ENCODE measurements around the gene ASCC1. TPM values are rescaled to one million over a fixed set of nuclear protein-coding genes. Genes with fewer than 3 reads are reported as not detected.

Gene ASCC1
- total and polyA plus RNA-seq, 2 experiments from 2014 or later: 13.7 to 37.2 TPM

GRCh38 chr10:72105098-72105475, 111.0 kb downstream of the ASCC1 start:
- 0 out of 3 replicates have a peak, but pooled peaks cover 7% of the 10 kb centered on the region for H3K36me3 Mint-ChIP-seq (ENCODE audit: low read depth)
- Histone ChIP-seq H3K79me2 (replicated peaks; ENCODE audit: insufficient read depth) (no peaks in the 10 kb centered on the region), H4K20me1 (replicated peaks; ENCODE audit: insufficient read depth) (no peaks in the 10 kb centered on the region), H3K27ac (ENCODE audit: low read depth) (no peak overlapping the region), H3K9me2 (ENCODE audit: insufficient read depth) (no peaks in the 10 kb centered on the region), H3K4me3 (no peak overlapping the region), H3K4me1 (ENCODE audit: insufficient read depth) (no peaks in the 10 kb centered on the region), H3F3A (replicated peaks; ENCODE audit: low read depth) (no peaks in the 10 kb centered on the region), H3K27me3 (ENCODE audit: insufficient read depth) (no peaks in the 10 kb centered on the region), H2AFZ (no peak overlapping the region), H3K4me2 (no peak overlapping the region), H3K36me3 (ENCODE audit: insufficient read depth) (no peaks in the 10 kb centered on the region)
- H3K9me3 Mint-ChIP-seq: no peaks in the 10 kb centered on the region
- no peak for DNase-seq (ENCODE audit: low spot score)
- H3K27ac Mint-ChIP-seq: no peak overlapping the region
- ATAC-seq: no peak
- no peak overlapping the region for H3K4me3 Mint-ChIP-seq
- TF ChIP-seq EZH2phosphoT487 (IDR thresholded peaks at IDR 0.05; ENCODE audit: unreplicated experiment): no peak
- TF ChIP-seq POLR2AphosphoS5 (IDR thresholded peaks at IDR 0.05; ENCODE audit: low read depth): no peak
- no peak for TF ChIP-seq ZNF114 (CRISPR knock-in tag; IDR thresholded peaks at IDR 0.05)
- TF ChIP-seq ZNF331 (CRISPR knock-in tag; IDR thresholded peaks at IDR 0.05; ENCODE audit: low read depth): no peak
- no peak for TF ChIP-seq EZH2 (IDR thresholded peaks at IDR 0.05; ENCODE audit: low read depth, unreplicated experiment)
- no peak for TF ChIP-seq REST (IDR thresholded peaks at IDR 0.05; ENCODE audit: unreplicated experiment)
- no peak for TF ChIP-seq NANOG (IDR thresholded peaks at IDR 0.05; ENCODE audit: borderline replicate concordance)
- TF ChIP-seq JUNB (IDR thresholded peaks at IDR 0.05; ENCODE audit: unreplicated experiment): no peak
- TF ChIP-seq, protein P1, sequence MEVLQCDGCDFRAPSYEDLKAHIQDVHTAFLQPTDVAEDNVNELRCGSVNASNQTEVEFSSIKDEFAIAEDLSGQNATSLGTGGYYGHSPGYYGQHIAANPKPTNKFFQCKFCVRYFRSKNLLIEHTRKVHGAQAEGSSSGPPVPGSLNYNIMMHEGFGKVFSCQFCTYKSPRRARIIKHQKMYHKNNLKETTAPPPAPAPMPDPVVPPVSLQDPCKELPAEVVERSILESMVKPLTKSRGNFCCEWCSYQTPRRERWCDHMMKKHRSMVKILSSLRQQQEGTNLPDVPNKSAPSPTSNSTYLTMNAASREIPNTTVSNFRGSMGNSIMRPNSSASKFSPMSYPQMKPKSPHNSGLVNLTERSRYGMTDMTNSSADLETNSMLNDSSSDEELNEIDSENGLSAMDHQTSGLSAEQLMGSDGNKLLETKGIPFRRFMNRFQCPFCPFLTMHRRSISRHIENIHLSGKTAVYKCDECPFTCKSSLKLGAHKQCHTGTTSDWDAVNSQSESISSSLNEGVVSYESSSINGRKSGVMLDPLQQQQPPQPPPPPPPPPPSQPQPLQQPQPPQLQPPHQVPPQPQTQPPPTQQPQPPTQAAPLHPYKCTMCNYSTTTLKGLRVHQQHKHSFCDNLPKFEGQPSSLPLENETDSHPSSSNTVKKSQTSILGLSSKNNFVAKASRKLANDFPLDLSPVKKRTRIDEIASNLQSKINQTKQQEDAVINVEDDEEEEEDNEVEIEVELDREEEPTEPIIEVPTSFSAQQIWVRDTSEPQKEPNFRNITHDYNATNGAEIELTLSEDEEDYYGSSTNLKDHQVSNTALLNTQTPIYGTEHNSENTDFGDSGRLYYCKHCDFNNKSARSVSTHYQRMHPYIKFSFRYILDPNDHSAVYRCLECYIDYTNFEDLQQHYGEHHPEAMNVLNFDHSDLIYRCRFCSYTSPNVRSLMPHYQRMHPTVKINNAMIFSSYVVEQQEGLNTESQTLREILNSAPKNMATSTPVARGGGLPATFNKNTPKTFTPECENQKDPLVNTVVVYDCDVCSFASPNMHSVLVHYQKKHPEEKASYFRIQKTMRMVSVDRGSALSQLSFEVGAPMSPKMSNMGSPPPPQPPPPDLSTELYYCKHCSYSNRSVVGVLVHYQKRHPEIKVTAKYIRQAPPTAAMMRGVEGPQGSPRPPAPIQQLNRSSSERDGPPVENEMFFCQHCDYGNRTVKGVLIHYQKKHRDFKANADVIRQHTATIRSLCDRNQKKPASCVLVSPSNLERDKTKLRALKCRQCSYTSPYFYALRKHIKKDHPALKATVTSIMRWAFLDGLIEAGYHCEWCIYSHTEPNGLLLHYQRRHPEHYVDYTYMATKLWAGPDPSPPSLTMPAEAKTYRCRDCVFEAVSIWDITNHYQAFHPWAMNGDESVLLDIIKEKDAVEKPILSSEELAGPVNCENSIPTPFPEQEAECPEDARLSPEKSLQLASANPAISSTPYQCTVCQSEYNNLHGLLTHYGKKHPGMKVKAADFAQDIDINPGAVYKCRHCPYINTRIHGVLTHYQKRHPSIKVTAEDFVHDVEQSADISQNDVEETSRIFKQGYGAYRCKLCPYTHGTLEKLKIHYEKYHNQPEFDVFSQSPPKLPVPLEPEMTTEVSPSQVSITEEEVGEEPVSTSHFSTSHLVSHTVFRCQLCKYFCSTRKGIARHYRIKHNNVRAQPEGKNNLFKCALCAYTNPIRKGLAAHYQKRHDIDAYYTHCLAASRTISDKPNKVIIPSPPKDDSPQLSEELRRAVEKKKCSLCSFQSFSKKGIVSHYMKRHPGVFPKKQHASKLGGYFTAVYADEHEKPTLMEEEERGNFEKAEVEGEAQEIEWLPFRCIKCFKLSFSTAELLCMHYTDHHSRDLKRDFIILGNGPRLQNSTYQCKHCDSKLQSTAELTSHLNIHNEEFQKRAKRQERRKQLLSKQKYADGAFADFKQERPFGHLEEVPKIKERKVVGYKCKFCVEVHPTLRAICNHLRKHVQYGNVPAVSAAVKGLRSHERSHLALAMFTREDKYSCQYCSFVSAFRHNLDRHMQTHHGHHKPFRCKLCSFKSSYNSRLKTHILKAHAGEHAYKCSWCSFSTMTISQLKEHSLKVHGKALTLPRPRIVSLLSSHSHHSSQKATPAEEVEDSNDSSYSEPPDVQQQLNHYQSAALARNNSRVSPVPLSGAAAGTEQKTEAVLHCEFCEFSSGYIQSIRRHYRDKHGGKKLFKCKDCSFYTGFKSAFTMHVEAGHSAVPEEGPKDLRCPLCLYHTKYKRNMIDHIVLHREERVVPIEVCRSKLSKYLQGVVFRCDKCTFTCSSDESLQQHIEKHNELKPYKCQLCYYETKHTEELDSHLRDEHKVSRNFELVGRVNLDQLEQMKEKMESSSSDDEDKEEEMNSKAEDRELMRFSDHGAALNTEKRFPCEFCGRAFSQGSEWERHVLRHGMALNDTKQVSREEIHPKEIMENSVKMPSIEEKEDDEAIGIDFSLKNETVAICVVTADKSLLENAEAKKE (CRISPR knock-in tag; IDR thresholded peaks at IDR 0.05): no peak
- TF ChIP-seq STAT1 (IDR thresholded peaks at IDR 0.05; ENCODE audit: unreplicated experiment): no peak
- TF ChIP-seq, protein P2, sequence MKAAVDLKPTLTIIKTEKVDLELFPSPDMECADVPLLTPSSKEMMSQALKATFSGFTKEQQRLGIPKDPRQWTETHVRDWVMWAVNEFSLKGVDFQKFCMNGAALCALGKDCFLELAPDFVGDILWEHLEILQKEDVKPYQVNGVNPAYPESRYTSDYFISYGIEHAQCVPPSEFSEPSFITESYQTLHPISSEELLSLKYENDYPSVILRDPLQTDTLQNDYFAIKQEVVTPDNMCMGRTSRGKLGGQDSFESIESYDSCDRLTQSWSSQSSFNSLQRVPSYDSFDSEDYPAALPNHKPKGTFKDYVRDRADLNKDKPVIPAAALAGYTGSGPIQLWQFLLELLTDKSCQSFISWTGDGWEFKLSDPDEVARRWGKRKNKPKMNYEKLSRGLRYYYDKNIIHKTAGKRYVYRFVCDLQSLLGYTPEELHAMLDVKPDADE (IDR thresholded peaks at IDR 0.05): no peak
- TF ChIP-seq CTCF (conservative IDR thresholded peaks at IDR 0.05; ENCODE audit: low read depth in 2 of 2): no peak
- TF ChIP-seq CREB1 (CRISPR knock-in tag; IDR thresholded peaks at IDR 0.05; ENCODE audit: low read depth): no peak
- H3K4me1 Mint-ChIP-seq: peaks cover 2% of the 10 kb centered on the region; the same call in 1 of the 3 replicates
- H3K27me3 Mint-ChIP-seq (ENCODE audit: insufficient read depth, low read depth, poor library complexity): no peaks in the 10 kb centered on the region

Data from GM23338 (cell line).